Stimulated activated CD4-positive, alpha-beta T cell treated with anti-CD3 and anti-CD28 coated beads, Interleukin-2, amount 100 ng/mL, for 24 hours (primary cell): Measurements from ENCODE around the gene KRT31.
"Not testable (repeated sequence)": the region's sequence is repeated elsewhere in the genome, so short reads cannot be mapped to it uniquely, and the experiment has no call there.

ENCODE experiments used
- DNase-seq, 2 donors: peaks; one replicate each; pipeline ENCODE4 v3.0.0-alpha.2; 2020

The KRT31 gene

DNA sequence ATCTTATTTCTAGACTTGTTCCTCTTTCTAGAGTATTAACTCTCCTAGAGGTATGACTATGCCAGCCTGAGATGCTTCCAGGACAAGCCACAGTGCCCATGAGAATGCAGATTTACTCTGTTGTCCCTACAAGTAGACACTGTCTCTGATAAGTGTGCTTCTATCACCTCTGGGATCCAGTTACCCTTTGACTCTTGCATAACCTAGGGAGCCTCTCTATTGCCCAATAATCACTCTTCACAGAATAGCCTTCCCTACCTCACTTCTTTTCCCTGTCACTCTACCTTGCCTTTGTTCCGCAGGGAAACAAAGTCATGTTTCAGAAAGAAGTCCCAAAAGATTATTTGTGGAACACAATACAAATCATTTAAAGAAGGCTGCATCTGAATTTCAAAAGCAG lies 13.7 kb downstream of the KRT31 start:
- DNase-seq = no peak

DNA sequence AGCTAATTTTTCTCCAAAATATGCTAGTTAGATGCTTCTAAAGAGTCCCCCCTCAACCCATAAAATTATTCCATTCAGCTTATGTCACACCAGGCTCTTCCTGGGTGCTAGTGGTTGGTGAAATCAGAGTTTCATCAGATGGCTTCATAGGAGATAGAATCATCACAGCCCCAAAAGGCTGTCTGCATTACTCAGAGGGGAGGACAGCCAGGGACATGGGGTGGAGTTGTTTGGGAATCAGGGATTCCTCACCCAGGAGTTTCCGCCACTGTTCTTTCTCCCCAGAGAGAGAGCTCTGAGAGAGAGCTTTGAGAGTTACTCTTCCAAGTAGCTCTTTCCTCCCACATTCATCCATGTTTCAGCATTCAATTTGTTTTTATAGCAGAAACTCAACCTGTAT lies 15.0 kb downstream of the KRT31 start:
- DNase-seq = no peak

GRCh38 chr17:41381943-41382342 lies 15.5 kb downstream of the KRT31 start, which contains the start of gene KRT34:
TSS of gene KRT34 (minus strand) at chr17:41382306. CDS start at chr17:41382246, 60 bp downstream.
- DNase-seq = not testable (repeated sequence)

GRCh38 chr17:41380091-41380490 lies 17.3 kb downstream of the KRT31 start:
- DNase-seq = not testable (repeated sequence)

GRCh38 chr17:41377546-41377945 lies 19.9 kb downstream of the KRT31 start:
- DNase-seq = no peak

- no peak for DNase-seq
These were observed 27.7 kb downstream of the KRT31 start, which contains the start of gene KRT33B for GRCh38 chr17:41369713-41370112. TSS of gene KRT33B (minus strand) at chr17:41369813. CDS start at chr17:41369750, 63 bp downstream.

- DNase-seq = no peak
These were observed 28.4 kb downstream of the KRT31 start for GRCh38 chr17:41369023-41369422.

DNA sequence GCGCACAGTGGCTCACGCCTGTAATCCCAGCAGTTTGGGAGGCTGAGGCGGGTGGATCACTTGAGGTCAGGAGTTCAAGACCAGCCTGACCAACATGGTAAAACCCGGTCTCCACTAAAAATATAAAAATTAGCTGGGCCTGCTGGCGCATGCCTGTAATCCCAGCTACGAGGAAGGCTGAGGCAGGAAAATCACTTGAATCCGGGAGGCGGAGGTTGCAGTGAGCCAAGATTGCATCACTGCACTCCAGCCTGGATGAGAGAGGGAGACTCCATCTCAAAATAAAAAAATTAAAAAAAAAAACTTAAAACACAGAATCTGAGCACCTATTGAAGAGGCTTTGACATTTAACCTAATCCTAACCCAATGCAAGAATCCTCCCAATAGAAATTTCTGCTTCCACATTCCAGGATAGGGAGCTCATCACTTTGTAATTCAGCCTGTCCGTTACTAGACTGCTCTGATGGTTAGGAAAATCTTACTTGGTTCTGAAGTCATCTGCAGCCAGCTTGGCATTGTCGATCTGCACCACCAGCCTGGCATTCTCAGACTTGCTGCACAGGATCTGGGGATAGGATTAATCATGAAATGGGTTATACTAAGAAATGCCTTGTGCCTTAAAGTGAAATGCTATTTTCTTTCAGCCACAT lies 29.9 kb downstream of the KRT31 start:
- no peak for DNase-seq

DNA sequence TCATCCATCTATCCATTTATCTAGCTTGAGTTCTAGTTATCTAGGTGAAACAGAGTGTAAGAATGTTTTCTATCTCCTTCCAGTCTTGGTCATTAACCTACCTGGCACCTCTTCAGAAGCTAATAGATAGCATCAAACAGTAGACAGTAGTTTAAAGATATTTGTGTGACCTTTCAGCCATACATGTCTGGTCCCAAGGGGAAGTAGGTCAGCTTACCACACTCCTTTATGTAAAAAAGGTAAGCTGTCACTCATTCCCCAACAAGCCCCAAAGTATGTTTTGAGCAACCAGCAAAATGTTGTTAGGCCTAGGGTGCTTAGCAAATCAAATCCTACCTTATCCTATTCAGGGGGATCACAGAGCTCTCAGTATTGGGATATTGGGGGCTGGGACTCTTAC lies 31.3 kb downstream of the KRT31 start:
- no peak for DNase-seq

GRCh38 chr17:41363881-41364280 lies 33.5 kb downstream of the KRT31 start:
- no peak for DNase-seq

DNA sequence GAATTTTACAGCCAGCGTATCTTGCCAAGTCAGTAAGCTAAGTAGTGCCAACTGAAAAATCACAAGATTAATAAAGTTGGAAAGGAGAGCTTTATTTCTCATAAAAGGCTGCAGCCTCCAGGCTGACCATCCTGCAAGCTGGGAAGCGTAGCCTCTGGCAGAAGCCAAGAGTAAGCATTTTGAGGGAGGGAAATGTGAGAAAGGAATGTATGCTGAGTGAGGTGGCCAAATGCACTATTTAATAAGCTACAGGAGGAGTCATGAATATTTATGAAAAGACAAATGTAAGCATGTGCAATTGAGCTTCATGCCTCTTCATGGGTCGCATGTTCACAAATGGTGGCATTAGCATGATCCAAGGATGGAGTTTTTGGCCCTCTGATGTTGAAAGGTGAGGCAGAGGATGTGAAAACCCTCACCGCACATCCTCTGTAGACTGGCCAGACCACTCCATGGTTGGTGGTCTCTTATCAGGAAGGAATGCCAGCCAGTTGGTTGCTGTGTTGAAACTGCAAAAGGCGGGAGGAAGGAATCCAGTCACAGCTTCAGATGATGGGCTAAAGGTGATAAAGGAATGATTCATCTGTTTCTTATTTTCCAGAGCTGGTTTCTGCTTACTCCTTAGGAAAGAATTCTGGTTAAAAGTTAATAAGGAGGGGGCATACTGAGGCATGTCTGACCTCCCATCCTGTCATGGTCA lies 37.0 kb downstream of the KRT31 start:
- DNase-seq = no peak

DNA sequence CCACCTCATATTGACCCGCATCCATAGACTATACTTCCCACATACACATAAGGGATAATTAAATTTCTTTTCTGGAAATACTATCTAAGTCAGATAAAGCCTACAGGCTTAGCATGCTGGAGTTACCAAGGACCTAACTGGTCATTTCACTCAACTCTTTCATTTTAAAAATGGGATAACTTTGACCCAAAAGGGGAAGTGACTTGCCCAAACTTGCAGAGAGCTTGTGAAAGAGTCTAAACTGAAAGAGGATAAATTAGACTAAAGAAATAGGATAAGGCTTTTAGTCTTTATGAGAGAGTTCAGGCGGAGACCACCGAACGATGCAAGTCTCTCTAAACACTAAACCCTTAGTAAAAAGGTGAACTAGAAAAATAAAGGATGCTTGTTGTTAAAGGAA lies 42.9 kb downstream of the KRT31 start:
- no peak for DNase-seq

DNA sequence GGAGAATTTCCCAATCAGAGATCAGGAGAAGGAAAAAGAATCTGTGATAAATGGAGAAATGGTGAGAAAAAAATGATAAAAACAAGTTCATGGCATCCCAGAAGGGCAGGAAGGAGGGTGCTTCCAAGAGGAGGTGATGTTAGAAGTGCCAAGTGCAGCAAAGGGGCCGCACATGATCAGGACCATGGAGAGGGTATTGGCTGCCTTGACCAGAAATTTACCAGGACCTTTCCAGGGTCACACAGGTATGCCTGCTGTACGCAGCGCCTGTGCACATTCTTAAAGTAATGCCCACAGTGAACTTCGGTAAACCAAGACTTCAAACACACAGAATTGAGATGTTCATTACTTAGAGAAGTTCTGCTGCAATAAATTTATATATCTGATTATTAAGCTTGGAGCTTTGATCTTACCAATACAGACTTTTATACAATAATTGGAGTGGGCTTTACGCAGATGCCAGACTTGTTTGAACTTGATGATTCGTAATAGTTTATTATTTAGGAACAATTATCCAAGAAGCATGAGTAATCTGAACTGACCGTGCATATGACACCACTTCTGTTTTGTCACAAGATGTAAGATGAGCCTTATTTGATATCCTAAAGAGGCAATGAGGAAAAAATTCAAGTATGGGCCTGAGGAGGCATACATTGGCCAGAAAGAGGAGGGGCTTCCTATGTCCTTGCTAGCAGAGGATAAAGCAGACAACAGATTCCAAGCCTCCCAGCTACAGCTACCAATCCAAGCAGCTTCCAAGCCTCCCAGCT lies 44.6 kb downstream of the KRT31 start:
- DNase-seq = no peak

GRCh38 chr17:41351177-41351576 lies 46.2 kb downstream of the KRT31 start:
- DNase-seq = no peak

DNA sequence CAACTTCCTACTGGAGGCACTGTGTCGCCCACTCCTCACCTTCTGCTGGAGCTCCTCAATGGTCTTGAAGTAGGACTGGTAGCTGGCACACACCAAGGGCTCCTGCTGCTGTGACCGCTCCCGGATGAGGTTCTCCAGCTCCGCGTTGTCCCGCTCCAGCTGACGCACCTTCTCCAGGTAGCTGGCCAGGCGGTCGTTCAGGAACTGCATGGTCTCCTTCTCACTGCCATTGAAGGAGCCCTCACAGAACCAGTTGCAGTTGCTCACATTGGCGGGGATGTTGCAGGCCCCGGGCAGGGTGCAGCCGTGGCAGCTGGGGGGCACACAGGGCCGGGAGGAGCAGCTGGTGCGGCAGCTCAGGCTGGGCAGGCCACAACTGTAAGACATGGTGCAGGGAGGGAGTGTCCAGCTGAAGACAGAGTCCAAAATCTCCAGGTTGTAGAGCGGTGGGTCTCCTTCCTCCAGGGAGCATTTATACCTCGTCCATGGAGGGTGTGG lies 47.0 kb downstream of the KRT31 start, which contains the start of gene KRT33A:
Gene KRT33A (minus strand): TSS at position 448 of the 498 bp plus-strand sequence. CDS start 61 bp downstream, at position 387.
- DNase-seq = not testable (repeated sequence)

DNA sequence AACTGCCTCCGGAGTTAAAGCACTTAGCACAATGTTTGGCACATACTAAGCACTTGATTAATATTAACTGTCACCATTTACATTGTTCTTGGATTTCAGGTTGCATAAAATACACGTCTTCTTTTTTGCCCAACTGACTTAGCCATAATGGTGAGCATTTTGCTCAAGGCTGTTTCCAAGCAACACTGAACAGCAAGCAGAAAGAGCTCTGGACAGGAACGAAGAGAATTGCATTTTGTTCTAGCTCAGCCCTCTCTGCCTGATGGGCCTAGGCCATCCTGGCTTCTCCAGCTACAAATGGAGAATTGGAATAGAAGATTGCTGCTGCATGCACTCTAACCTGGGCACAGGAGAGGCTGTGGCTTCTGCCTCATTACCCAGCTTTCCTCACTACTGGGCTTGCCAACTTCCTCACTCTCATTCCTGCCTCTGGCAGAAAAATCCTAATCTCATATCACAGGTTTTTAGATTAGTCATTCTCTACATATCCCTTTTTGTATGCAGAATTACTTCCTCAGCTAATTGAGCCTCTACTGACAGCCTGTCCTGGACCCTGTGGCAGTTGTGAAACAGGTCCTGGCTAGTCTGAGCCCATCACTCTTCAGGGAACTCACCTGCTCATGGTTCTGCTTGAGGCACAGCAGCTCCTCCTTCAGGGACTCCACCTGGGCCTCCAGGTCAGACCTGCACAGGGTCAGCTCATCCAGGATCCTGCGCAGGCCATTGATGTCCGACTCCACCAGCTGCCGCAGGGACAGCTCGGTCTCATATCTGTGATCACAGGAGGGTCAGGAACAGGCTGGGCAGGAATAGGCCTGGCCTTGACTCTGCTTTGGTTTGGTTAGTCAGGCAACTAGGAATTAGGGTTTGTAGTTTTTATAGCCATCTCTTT lies 49.3 kb downstream of the KRT31 start:
- DNase-seq = no peak

- not testable (repeated sequence) for DNase-seq
These were observed 51.0 kb downstream of the KRT31 start for GRCh38 chr17:41346421-41346820.

- no peak for DNase-seq
These were observed 51.4 kb downstream of the KRT31 start for GRCh38 chr17:41345992-41346391.
